Measurements from ENCODE around the gene KRTAP13-3.

KRTAP13-3 gene

DNA sequence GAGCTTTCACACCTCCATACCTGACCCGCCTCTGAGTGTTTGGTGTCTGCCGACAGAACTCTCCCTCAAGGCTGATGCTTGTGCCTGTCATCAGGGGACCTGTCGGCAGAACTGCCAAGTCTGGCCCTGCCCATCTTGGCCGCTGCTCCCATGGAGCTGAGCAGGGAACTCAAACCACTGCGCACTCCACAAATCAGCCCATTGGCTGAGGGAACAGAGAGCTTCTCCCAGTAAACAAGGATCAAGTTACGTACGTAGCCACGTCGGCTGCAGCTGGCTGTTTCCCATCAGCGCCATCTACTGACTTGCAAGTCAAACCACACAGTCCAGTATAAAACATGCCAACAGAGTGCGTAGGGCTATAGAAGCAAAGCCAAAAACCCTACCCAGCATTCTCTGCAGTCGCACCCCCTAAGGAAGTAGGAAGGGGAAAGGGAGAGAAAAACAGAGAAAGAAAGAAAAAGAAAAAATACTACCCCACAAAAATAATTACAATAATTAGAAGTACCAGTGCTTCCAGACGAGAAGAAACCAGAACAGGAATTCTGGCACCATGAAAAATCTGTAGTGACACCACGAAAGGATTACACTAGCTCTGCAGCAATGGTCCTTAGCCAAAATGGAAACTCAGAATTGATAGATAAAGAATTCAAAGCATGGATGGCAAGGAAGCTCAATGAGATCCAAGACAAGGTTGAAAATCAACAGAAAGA lies 16.8 kb downstream of the KRTAP13-3 start:
- peak; percentile 22 to 35 for DNase-seq
- no peak for TF ChIP-seq GATA1 (IDR thresholded peaks at IDR 0.05; ENCODE audit: low read depth, low read length)
- no peak for TF ChIP-seq POLR2A (IDR thresholded peaks at IDR 0.05; ENCODE audit: low read length)

DNA sequence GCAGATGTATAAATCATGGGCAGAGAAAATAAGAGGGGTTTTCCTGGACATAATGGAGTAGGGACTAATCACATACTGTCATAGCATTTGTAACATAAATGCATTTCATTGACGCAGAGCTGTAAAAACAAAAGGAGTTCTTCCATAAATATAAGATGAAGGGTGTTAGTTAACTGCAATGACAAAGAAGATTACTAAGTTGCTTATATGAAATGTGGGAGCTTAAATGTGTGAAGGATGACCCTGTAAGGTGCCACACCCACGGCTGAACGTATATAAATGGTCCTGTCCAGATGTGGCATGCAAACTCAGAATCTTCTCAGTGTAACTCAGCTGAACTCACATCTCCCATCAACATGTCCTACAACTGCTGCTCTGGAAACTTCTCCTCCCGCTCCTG lies 30.0 kb downstream of the KRTAP13-3 start, which contains the start of gene KRTAP13-1:
TSS of gene KRTAP13-1 (plus strand) at position 301 of the 400 bp plus-strand sequence. CDS start at position 357, 56 bp downstream.
- DNase-seq: no peak
- TF ChIP-seq POLR2A (IDR thresholded peaks at IDR 0.05; ENCODE audit: low read length): no peak
- TF ChIP-seq GATA1 (IDR thresholded peaks at IDR 0.05; ENCODE audit: low read depth, low read length): no peak

DNA sequence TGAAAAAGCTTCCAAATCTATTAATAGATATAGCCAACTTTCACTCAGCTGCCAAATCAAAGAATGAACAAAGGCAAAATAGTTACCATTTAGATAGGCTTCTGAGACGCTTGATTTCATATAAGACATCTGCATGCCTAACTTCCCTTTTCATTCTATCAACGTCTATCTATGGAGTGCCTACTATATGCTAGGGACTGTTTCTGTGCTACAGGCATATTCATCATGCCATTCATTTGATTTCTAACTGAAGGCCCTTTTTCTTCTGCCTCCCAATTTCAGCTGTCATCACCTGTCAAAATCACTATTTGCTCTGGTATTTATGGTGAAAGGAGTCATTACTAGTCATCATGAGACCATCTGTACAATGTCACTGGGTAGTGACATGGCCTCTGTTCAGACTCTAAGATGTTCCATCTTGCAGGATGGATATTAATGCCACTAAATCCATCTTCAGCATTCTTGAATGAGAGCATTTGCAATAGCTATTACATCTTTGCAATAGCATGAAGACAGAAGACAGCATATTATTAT lies 34.2 kb downstream of the KRTAP13-3 start:
- no peak for TF ChIP-seq POLR2A (IDR thresholded peaks at IDR 0.05; ENCODE audit: low read length)
- no peak for TF ChIP-seq GATA1 (IDR thresholded peaks at IDR 0.05; ENCODE audit: low read depth, low read length)
- DNase-seq: no peak

DNA sequence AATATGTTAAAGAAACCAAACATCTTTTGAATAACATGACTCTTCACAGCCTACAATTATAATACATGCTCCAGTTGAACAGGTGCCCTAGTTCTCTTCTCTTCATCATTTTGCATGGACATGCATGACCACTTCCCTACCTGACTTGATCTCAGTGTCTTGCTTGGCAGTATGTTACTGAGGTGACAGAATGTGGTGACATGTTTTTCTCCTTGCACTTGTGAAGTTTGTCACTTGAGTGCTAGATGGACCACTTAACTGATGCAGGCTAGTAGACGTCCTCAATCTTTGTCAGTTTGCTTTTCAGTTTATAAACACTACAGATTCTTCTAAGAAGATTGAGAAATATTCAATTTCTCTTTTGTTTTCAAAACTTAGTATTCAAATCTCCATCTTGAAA lies 43.5 kb downstream of the KRTAP13-3 start:
- no peak for DNase-seq
- TF ChIP-seq GATA1 (IDR thresholded peaks at IDR 0.05; ENCODE audit: low read depth, low read length) (no peak), POLR2A (IDR thresholded peaks at IDR 0.05; ENCODE audit: low read length) (no peak)

Measured in erythroblast (primary cell).